ENCODE measurements around the gene NFIC. TPM values are rescaled to one million over a fixed set of nuclear protein-coding genes. Genes with fewer than 3 reads are reported as not detected.

NFIC gene
- total and polyA plus RNA-seq, 10 of the 15 experiments (the other 5 are each of a cell fraction or from before 2014, with no cell fraction given), result 0.71 to 53.5 (median 10.2) TPM

DNA sequence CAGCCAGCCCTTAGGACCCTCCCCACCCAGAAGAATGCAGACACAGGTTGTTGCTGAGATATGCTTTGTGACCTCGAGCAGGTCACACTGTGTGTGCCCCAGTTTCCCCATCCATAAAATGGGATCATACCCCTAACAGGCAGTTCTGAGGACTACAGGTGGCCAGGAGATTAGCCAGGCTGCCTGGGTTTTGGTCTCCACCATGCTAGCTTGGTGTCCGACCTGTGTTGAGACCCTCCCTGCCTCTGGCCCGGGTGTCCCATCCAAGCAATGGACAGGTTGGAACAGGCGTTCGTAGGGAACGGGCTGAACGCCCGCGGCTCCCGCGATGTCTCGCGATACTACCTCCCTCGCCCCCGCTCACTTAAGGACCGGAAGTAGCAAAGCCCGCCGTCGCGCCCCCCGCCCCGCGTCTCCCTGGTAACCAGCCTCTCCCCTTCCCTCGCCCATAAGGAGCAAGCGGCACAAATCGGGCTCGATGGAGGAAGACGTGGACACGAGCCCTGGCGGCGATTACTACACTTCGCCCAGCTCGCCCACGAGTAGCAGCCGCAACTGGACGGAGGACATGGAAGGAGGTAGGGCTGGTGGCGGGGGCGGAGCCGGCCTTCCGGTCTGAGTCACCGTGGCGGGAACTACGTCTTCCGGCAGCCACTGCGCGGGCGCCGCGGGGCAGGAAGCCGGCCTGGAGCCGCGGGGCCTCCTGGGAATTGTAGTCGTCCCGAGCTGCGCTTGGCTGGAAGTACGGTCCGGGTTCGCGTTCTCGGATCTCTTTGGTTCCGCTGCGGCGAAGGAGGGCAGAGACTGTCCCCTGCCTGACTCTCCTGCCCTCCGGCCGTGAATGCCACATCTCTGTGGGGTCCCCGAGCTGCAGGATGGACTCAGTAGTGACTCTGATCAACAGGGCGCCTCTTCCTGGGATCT, 68.5 kb downstream of the NFIC start (continued):
- TF ChIP-seq, protein P1, sequence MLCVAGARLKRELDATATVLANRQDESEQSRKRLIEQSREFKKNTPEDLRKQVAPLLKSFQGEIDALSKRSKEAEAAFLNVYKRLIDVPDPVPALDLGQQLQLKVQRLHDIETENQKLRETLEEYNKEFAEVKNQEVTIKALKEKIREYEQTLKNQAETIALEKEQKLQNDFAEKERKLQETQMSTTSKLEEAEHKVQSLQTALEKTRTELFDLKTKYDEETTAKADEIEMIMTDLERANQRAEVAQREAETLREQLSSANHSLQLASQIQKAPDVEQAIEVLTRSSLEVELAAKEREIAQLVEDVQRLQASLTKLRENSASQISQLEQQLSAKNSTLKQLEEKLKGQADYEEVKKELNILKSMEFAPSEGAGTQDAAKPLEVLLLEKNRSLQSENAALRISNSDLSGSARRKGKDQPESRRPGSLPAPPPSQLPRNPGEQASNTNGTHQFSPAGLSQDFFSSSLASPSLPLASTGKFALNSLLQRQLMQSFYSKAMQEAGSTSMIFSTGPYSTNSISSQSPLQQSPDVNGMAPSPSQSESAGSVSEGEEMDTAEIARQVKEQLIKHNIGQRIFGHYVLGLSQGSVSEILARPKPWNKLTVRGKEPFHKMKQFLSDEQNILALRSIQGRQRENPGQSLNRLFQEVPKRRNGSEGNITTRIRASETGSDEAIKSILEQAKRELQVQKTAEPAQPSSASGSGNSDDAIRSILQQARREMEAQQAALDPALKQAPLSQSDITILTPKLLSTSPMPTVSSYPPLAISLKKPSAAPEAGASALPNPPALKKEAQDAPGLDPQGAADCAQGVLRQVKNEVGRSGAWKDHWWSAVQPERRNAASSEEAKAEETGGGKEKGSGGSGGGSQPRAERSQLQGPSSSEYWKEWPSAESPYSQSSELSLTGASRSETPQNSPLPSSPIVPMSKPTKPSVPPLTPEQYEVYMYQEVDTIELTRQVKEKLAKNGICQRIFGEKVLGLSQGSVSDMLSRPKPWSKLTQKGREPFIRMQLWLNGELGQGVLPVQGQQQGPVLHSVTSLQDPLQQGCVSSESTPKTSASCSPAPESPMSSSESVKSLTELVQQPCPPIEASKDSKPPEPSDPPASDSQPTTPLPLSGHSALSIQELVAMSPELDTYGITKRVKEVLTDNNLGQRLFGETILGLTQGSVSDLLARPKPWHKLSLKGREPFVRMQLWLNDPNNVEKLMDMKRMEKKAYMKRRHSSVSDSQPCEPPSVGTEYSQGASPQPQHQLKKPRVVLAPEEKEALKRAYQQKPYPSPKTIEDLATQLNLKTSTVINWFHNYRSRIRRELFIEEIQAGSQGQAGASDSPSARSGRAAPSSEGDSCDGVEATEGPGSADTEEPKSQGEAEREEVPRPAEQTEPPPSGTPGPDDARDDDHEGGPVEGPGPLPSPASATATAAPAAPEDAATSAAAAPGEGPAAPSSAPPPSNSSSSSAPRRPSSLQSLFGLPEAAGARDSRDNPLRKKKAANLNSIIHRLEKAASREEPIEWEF (IDR thresholded peaks at IDR 0.05; ENCODE audit: insufficient replicate concordance, low read depth, low read length), result no peak
- TF ChIP-seq MXI1 (IDR thresholded peaks at IDR 0.05; ENCODE audit: low read depth, low read length) (peak; percentile 71), WRNIP1 (IDR thresholded peaks at IDR 0.05; ENCODE audit: borderline replicate concordance, low read depth, low read length) (no peak), JUND (IDR thresholded peaks at IDR 0.05; ENCODE audit: low read depth, low read length) (0 out of 2 replicates have a peak, but pooled peaks have one; percentile 58), FOS (IDR thresholded peaks at IDR 0.05; ENCODE audit: borderline replicate concordance, extremely low read depth, insufficient read length) (no peak), SMAD1 (IDR thresholded peaks at IDR 0.05; ENCODE audit: low read depth, partially characterized antibody) (no peak), FOXM1 (IDR thresholded peaks at IDR 0.05; ENCODE audit: low read depth, low read length) (no peak), FOXK2 (IDR thresholded peaks at IDR 0.05) (no peak), YBX1 (IDR thresholded peaks at IDR 0.05) (no peak), IKZF2 (IDR thresholded peaks at IDR 0.05) (peak in 1 of 2 experiments; percentile 12; a peak in 1 of 4 replicates), POLR2AphosphoS2 (IDR thresholded peaks at IDR 0.05; ENCODE audit: low read depth, low read length) (peak; percentile 79; the same call in 1 of the 2 replicates), CEBPB (IDR thresholded peaks at IDR 0.05; ENCODE audit: borderline replicate concordance in 1 of 2, low read depth in 2 of 2, low read length in 2 of 2) (no peak), ZNF24 (IDR thresholded peaks at IDR 0.05) (no peak), MEF2A (IDR thresholded peaks at IDR 0.05; ENCODE audit: insufficient read depth, low read depth, low read length) (no peak)
- TF ChIP-seq, protein P2, sequence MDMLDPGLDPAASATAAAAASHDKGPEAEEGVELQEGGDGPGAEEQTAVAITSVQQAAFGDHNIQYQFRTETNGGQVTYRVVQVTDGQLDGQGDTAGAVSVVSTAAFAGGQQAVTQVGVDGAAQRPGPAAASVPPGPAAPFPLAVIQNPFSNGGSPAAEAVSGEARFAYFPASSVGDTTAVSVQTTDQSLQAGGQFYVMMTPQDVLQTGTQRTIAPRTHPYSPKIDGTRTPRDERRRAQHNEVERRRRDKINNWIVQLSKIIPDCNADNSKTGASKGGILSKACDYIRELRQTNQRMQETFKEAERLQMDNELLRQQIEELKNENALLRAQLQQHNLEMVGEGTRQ (IDR thresholded peaks at IDR 0.05; ENCODE audit: borderline replicate concordance, low read depth, low read length), result no peak
- TF ChIP-seq, protein P3, sequence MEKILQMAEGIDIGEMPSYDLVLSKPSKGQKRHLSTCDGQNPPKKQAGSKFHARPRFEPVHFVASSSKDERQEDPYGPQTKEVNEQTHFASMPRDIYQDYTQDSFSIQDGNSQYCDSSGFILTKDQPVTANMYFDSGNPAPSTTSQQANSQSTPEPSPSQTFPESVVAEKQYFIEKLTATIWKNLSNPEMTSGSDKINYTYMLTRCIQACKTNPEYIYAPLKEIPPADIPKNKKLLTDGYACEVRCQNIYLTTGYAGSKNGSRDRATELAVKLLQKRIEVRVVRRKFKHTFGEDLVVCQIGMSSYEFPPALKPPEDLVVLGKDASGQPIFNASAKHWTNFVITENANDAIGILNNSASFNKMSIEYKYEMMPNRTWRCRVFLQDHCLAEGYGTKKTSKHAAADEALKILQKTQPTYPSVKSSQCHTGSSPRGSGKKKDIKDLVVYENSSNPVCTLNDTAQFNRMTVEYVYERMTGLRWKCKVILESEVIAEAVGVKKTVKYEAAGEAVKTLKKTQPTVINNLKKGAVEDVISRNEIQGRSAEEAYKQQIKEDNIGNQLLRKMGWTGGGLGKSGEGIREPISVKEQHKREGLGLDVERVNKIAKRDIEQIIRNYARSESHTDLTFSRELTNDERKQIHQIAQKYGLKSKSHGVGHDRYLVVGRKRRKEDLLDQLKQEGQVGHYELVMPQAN (conservative IDR thresholded peaks at IDR 0.05), result peak; percentile 79
- TF ChIP-seq, protein P4, sequence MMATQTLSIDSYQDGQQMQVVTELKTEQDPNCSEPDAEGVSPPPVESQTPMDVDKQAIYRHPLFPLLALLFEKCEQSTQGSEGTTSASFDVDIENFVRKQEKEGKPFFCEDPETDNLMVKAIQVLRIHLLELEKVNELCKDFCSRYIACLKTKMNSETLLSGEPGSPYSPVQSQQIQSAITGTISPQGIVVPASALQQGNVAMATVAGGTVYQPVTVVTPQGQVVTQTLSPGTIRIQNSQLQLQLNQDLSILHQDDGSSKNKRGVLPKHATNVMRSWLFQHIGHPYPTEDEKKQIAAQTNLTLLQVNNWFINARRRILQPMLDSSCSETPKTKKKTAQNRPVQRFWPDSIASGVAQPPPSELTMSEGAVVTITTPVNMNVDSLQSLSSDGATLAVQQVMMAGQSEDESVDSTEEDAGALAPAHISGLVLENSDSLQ (IDR thresholded peaks at IDR 0.05), result peak; percentile 45; the same call in 1 of the 2 replicates
- TF ChIP-seq, protein P5, sequence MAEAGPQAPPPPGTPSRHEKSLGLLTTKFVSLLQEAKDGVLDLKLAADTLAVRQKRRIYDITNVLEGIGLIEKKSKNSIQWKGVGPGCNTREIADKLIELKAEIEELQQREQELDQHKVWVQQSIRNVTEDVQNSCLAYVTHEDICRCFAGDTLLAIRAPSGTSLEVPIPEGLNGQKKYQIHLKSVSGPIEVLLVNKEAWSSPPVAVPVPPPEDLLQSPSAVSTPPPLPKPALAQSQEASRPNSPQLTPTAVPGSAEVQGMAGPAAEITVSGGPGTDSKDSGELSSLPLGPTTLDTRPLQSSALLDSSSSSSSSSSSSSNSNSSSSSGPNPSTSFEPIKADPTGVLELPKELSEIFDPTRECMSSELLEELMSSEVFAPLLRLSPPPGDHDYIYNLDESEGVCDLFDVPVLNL (IDR thresholded peaks at IDR 0.05; ENCODE audit: low read depth, low read length), result peak; percentile 60; the same call in 1 of the 2 replicates
